Esophagus muscularis mucosa (tissue), 3 donors: Measurements from ENCODE around the gene HHLA2.

Experiments
- CTCF ChIP-seq, 3 experiments: fragments of 200-600 bp in 2 of 3; fragments of 450-650 bp in 1 of 3; sonication (generic) in 2 of 3; IDR thresholded peaks; one replicate each; pipeline ENCODE4 v1.5.1; 2017 to 2019; ENCODE audit warnings: antibody characterized with exemption in 3 of 3, mild to moderate bottlenecking in 2 of 3, moderate library complexity in 1 of 3
- POLR2A ChIP-seq: fragments of 450-650 bp; IDR thresholded peaks from one replicate; pipeline ENCODE4 v1.6.1; 2017; ENCODE audit warnings: antibody characterized with exemption, moderate library complexity, mild to moderate bottlenecking, low read depth

DNA sequence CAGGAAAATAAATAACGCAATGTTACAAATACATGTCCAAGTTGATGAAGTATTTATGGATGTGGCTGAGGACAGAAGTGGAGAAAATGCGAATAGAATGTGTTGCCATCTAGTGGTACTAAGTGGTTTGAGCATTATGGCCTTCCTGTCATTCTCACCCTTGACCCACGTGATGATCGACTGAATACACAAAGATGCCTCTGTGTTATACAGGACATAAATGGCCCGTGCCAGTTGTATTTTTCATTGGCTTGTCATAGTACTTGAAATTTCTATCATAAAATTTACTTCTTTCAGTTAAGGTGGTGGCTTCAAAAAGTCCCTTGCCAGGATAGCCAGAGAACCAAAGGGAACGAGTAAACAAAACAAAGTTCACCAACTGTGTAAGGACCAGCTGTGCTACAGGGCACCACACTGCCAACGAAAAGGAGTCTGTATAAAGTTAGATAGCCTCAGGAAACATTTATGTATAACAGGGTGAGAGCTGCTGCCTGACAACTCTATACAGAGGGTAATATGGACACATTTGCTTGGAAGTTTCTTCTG is 110.4 kb downstream of the HHLA2 start:
- no peak for TF ChIP-seq POLR2A
- TF ChIP-seq CTCF (IDR thresholded peaks at IDR 0.05): peak; percentile 54 to 65 (median 54)
